HEK293T (cell line): ENCODE results near the gene EXOC4.

ENCODE experiments used
- CTCF ChIA-PET: fragments of 350-600 bp; formaldehyde crosslinking; extraction: SDS; loops from one replicate; lab custom pipeline; 2021; ENCODE audit warnings: antibody characterized with exemption, inconsistent platforms; lab: Yijun Ruan, JAX
- POLR2A ChIA-PET: fragments of 350-600 bp; formaldehyde crosslinking; extraction: SDS; loops from one replicate; lab custom pipeline; 2020; ENCODE audit warnings: antibody characterized with exemption, inconsistent platforms; lab: Yijun Ruan, JAX
- DNase-seq: peaks from one replicate; pipeline ENCODE4 v3.0.0; 2012; ENCODE audit warnings: mixed read lengths; ENCODE audit errors: extremely low spot score
- ARNT ChIP-seq: fragments of 450-650 bp; IDR thresholded peaks from 2 replicates; pipeline ENCODE4 v1.6.1; 2017; ENCODE audit warnings: mild to moderate bottlenecking
- BHLHE40 ChIP-seq: fragments of 450-650 bp; IDR thresholded peaks from 2 replicates; pipeline ENCODE4 v1.6.1; 2016; ENCODE audit warnings: mild to moderate bottlenecking, moderate library complexity, borderline replicate concordance
- CTBP1 ChIP-seq: fragments of 450-650 bp; IDR thresholded peaks from 2 replicates; pipeline ENCODE4 v1.6.1; 2016; ENCODE audit warnings: borderline replicate concordance
- ELF4 ChIP-seq: fragments of 450-650 bp; IDR thresholded peaks from 2 replicates; pipeline ENCODE4 v1.6.1; 2017; ENCODE audit warnings: antibody characterized with exemption
- FOXA1 ChIP-seq: fragments of 450-650 bp; IDR thresholded peaks from 2 replicates; pipeline ENCODE4 v1.6.1; 2016; ENCODE audit warnings: mild to moderate bottlenecking
- FOXK2 ChIP-seq: fragments of 450-650 bp; IDR thresholded peaks from 2 replicates; pipeline ENCODE4 v1.6.1; 2016; ENCODE audit warnings: mild to moderate bottlenecking
- FOXM1 ChIP-seq: fragments of 450-650 bp; IDR thresholded peaks from 2 replicates; pipeline ENCODE4 v1.6.1; 2017; ENCODE audit warnings: mild to moderate bottlenecking, borderline replicate concordance
- HDGF ChIP-seq: fragments of 450-650 bp; IDR thresholded peaks from 2 replicates; pipeline ENCODE4 v1.6.1; 2017; ENCODE audit warnings: antibody characterized with exemption, borderline replicate concordance
- L3MBTL2 ChIP-seq: fragments of 450-650 bp; conservative IDR thresholded peaks from 2 replicates; pipeline ENCODE4 v1.6.1; 2016; ENCODE audit warnings: mild to moderate bottlenecking
- LEF1 ChIP-seq: fragments of 450-650 bp; IDR thresholded peaks from 2 replicates; pipeline ENCODE4 v1.6.1; 2017; ENCODE audit warnings: mild to moderate bottlenecking, borderline replicate concordance
- NFRKB ChIP-seq: fragments of 450-650 bp; IDR thresholded peaks from 2 replicates; pipeline ENCODE4 v1.6.1; 2016; ENCODE audit warnings: mild to moderate bottlenecking, moderate library complexity
- PKNOX1 ChIP-seq: fragments of 450-650 bp; IDR thresholded peaks from 2 replicates; pipeline ENCODE4 v1.6.1; 2016
- SP1 ChIP-seq: fragments of 450-650 bp; IDR thresholded peaks from 2 replicates; pipeline ENCODE4 v1.6.1; 2017
- SUZ12 ChIP-seq: fragments of 450-650 bp; IDR thresholded peaks from 2 replicates; pipeline ENCODE4 v1.6.1; 2016; ENCODE audit warnings: mild to moderate bottlenecking
- TARDBP ChIP-seq: fragments of 450-650 bp; IDR thresholded peaks from 2 replicates; pipeline ENCODE4 v1.6.1; 2016
- ZNF384 ChIP-seq: fragments of 450-650 bp; IDR thresholded peaks from 2 replicates; pipeline ENCODE4 v1.6.1; 2016

EXOC4 gene

GRCh38 chr7:133678137-133678814 lies 425.4 kb downstream of the EXOC4 start:
- ChIA-PET CTCF (interaction anchor here (0.8 kb wide), 1 partner anchor 104 kb away, joined by 4 read pairs; no protein-coding TSS in a partner anchor), POLR2A (no interaction called here)
- no peak for DNase-seq
- TF ChIP-seq FOXM1 (no peak), FOXK2 (no peak), TARDBP (no peak), PKNOX1 (no peak), CTBP1 (no peak), SUZ12 (no peak), SP1 (no peak), HDGF (no peak), ZNF384 (no peak), BHLHE40 (no peak), ARNT (no peak), NFRKB (no peak), ELF4 (no peak), FOXA1 (no peak), L3MBTL2 (no peak), LEF1 (no peak)

GRCh38 chr7:133679977-133680376 lies 427.1 kb downstream of the EXOC4 start:
- DNase-seq = no peak
- TF ChIP-seq NFRKB (no peak), FOXM1 (no peak), ZNF384 (no peak), ELF4 (no peak), FOXA1 (no peak), SUZ12 (no peak), LEF1 (no peak), ARNT (no peak), L3MBTL2 (no peak), TARDBP (no peak)
- POLR2A ChIA-PET = no interaction called here
- CTCF ChIA-PET = no interaction called here

- DNase-seq = no peak
- no peak for TF ChIP-seq SUZ12
- TF ChIP-seq HDGF = no peak
- no peak for TF ChIP-seq FOXM1
- ChIA-PET CTCF (no interaction called here), POLR2A (no interaction called here)
Observed at GRCh38 chr7:133681529-133681928, 428.7 kb downstream of the EXOC4 start.

GRCh38 chr7:133682364-133683181 lies 429.7 kb downstream of the EXOC4 start:
- TF ChIP-seq CTBP1 (no peak), ARNT (no peak), LEF1 (no peak)
- CTCF ChIA-PET = no interaction called here
- DNase-seq = no peak
- POLR2A ChIA-PET = no interaction called here

GRCh38 chr7:133683182-133683454 lies 430.2 kb downstream of the EXOC4 start:
- DNase-seq = no peak
- ChIA-PET CTCF (no interaction called here), POLR2A (no interaction called here)
- TF ChIP-seq FOXA1 (no peak), HDGF (no peak), ELF4 (no peak), NFRKB (no peak), LEF1 (no peak), ZNF384 (no peak), SUZ12 (no peak), BHLHE40 (no peak), TARDBP (no peak), FOXM1 (no peak), ARNT (no peak), L3MBTL2 (no peak), SP1 (no peak), FOXK2 (no peak), PKNOX1 (no peak), CTBP1 (no peak)

GRCh38 chr7:133688483-133689239 lies 435.8 kb downstream of the EXOC4 start:
- ChIA-PET CTCF (interaction anchor here (0.7 kb wide), 1 partner anchor 220 kb away, joined by 4 read pairs; no protein-coding TSS in a partner anchor), POLR2A (no interaction called here)
- TF ChIP-seq SUZ12 = no peak
- no peak for TF ChIP-seq ELF4
- TF ChIP-seq BHLHE40 = no peak
- TF ChIP-seq PKNOX1 = no peak
- no peak for TF ChIP-seq CTBP1
- TF ChIP-seq ARNT = no peak
- no peak for TF ChIP-seq TARDBP
- no peak for TF ChIP-seq FOXA1
- TF ChIP-seq NFRKB = no peak
- no peak for TF ChIP-seq FOXK2
- no peak for TF ChIP-seq FOXM1
- no peak for TF ChIP-seq L3MBTL2
- no peak for DNase-seq
